HUES48 (cell line): ENCODE data around the gene PFDN4.
"Not testable (repeated sequence)": the region's sequence is repeated elsewhere in the genome, so short reads cannot be mapped to it uniquely, and the experiment has no call there.

Source experiments
- H3K27ac ChIP-seq: one replicate; pipeline ENCODE4 v1.7.0; 2013; ENCODE audit warnings: low read depth, low read length, inconsistent platforms
- H3K27me3 ChIP-seq: 2 replicates; pipeline ENCODE4 v1.6.1; 2013; ENCODE audit warnings: mild to moderate bottlenecking, low read length; ENCODE audit not compliant: control insufficient read depth, insufficient read depth
- H3K36me3 ChIP-seq: 2 replicates; pipeline ENCODE4 v1.6.1; 2013; ENCODE audit warnings: low read length; ENCODE audit not compliant: control insufficient read depth, insufficient read depth
- H3K4me1 ChIP-seq: 2 replicates; pipeline ENCODE4 v1.6.1; 2013; ENCODE audit warnings: mild to moderate bottlenecking, low read length; ENCODE audit not compliant: control insufficient read depth, insufficient read depth
- H3K4me3 ChIP-seq: 2 replicates; pipeline ENCODE4 v1.5.1; 2013; ENCODE audit warnings: mild to moderate bottlenecking, low read depth, low read length
- H3K9ac ChIP-seq: 2 replicates; pipeline ENCODE4 v1.6.1; 2013; ENCODE audit warnings: mild to moderate bottlenecking, low read depth, low read length, moderate library complexity
- H3K9me3 ChIP-seq: 2 replicates; pipeline ENCODE4 v1.6.1; 2013; ENCODE audit warnings: low read length; ENCODE audit not compliant: control insufficient read depth, insufficient read depth

PFDN4 gene

GRCh38 chr20:54219751-54220426, 12.0 kb downstream of the PFDN4 start:
- H3K4me1 ChIP-seq, result peaks cover 31% of the 10 kb centered on the region
- no peak overlapping the region for H3K4me3 ChIP-seq
- H3K36me3 ChIP-seq, result peaks cover 46% of the 10 kb centered on the region
- H3K27ac ChIP-seq, result no peak overlapping the region
- H3K27me3 ChIP-seq, result no peaks in the 10 kb centered on the region
- no peaks in the 10 kb centered on the region for H3K9me3 ChIP-seq
- no peak overlapping the region for H3K9ac ChIP-seq

GRCh38 chr20:54220722-54221121, 12.8 kb downstream of the PFDN4 start:
- Histone ChIP-seq H3K4me3 (no peak overlapping the region), H3K36me3 (peaks cover 38% of the 10 kb centered on the region), H3K27me3 (no peaks in the 10 kb centered on the region), H3K9me3 (no peaks in the 10 kb centered on the region), H3K4me1 (peaks cover 31% of the 10 kb centered on the region), H3K27ac (no peak overlapping the region), H3K9ac (no peak overlapping the region)

- Histone ChIP-seq H3K4me1 (peaks cover 31% of the 10 kb centered on the region), H3K4me3 (no peak overlapping the region), H3K9me3 (no peaks in the 10 kb centered on the region), H3K36me3 (peaks cover 32% of the 10 kb centered on the region), H3K27ac (no peak overlapping the region), H3K27me3 (no peaks in the 10 kb centered on the region), H3K9ac (no peak overlapping the region)
Measured at GRCh38 chr20:54221353-54221752, 13.5 kb downstream of the PFDN4 start.

GRCh38 chr20:54221996-54222890, 14.4 kb downstream of the PFDN4 start:
- Histone ChIP-seq H3K9ac (no peak overlapping the region), H3K9me3 (no peaks in the 10 kb centered on the region), H3K4me3 (no peak overlapping the region), H3K27me3 (no peaks in the 10 kb centered on the region), H3K36me3 (peaks cover 24% of the 10 kb centered on the region), H3K4me1 (peaks cover 31% of the 10 kb centered on the region), H3K27ac (no peak overlapping the region)

GRCh38 chr20:54223285-54223684, 15.4 kb downstream of the PFDN4 start:
- no peak overlapping the region for H3K4me3 ChIP-seq
- no peaks in the 10 kb centered on the region for H3K27me3 ChIP-seq
- H3K4me1 ChIP-seq, result peaks cover 31% of the 10 kb centered on the region
- peaks cover 15% of the 10 kb centered on the region for H3K36me3 ChIP-seq
- peak overlapping the region; percentile 87 for H3K27ac ChIP-seq
- H3K9ac ChIP-seq, result no peak overlapping the region
- no peaks in the 10 kb centered on the region for H3K9me3 ChIP-seq

- Histone ChIP-seq H3K27ac (peak overlapping the region; percentile 87), H3K4me1 (peaks cover 31% of the 10 kb centered on the region), H3K27me3 (no peaks in the 10 kb centered on the region), H3K9me3 (no peaks in the 10 kb centered on the region), H3K4me3 (no peak overlapping the region), H3K36me3 (peaks cover 10% of the 10 kb centered on the region), H3K9ac (no peak overlapping the region)
Measured at GRCh38 chr20:54223751-54224150, 15.9 kb downstream of the PFDN4 start.

GRCh38 chr20:54224642-54225041, 16.8 kb downstream of the PFDN4 start:
- not testable (repeated sequence) for H3K36me3 ChIP-seq, H3K27ac ChIP-seq, H3K9ac ChIP-seq, H3K9me3 ChIP-seq, H3K4me3 ChIP-seq, H3K27me3 ChIP-seq
- peaks cover 31% of the 10 kb centered on the region for H3K4me1 ChIP-seq

- no peak overlapping the region for H3K27ac ChIP-seq
- H3K4me1 ChIP-seq, result peaks cover 17% of the 10 kb centered on the region
- no peak overlapping the region for H3K4me3 ChIP-seq
- no peak overlapping the region for H3K9ac ChIP-seq
- H3K36me3 ChIP-seq, result no peaks in the 10 kb centered on the region
- no peaks in the 10 kb centered on the region for H3K9me3 ChIP-seq
- no peaks in the 10 kb centered on the region for H3K27me3 ChIP-seq
Measured at GRCh38 chr20:54227241-54227640, 19.4 kb downstream of the PFDN4 start.

- Histone ChIP-seq H3K9ac (no peak overlapping the region), H3K4me1 (peaks cover 12% of the 10 kb centered on the region), H3K4me3 (no peak overlapping the region), H3K36me3 (no peaks in the 10 kb centered on the region), H3K27me3 (no peaks in the 10 kb centered on the region), H3K27ac (no peak overlapping the region), H3K9me3 (0 out of 2 replicates have a peak, but pooled peaks cover 4% of the 10 kb centered on the region)
Measured at GRCh38 chr20:54227751-54228150, 19.9 kb downstream of the PFDN4 start.

GRCh38 chr20:54228841-54229240, 21.0 kb downstream of the PFDN4 start:
- Histone ChIP-seq H3K27ac (no peak overlapping the region), H3K36me3 (no peaks in the 10 kb centered on the region), H3K4me1 (peaks cover 5% of the 10 kb centered on the region), H3K9me3 (0 out of 2 replicates have a peak, but pooled peaks cover 5% of the 10 kb centered on the region), H3K4me3 (no peak overlapping the region), H3K27me3 (no peaks in the 10 kb centered on the region), H3K9ac (no peak overlapping the region)

- 0 out of 2 replicates have a peak, but pooled peaks cover 5% of the 10 kb centered on the region for H3K9me3 ChIP-seq
- H3K27ac ChIP-seq, result no peak overlapping the region
- no peak overlapping the region for H3K9ac ChIP-seq
- no peaks in the 10 kb centered on the region for H3K27me3 ChIP-seq
- H3K4me1 ChIP-seq, result no peaks in the 10 kb centered on the region
- no peak overlapping the region for H3K4me3 ChIP-seq
- no peaks in the 10 kb centered on the region for H3K36me3 ChIP-seq
Measured at GRCh38 chr20:54229566-54230160, 21.8 kb downstream of the PFDN4 start.
